ENCODE results near the gene MBNL1. TPM values are rescaled to one million over a fixed set of nuclear protein-coding genes. Genes with fewer than 3 reads are reported as not detected.

MBNL1 gene
- polyA plus RNA-seq, 1 donor from 2014 or later: 12.7 TPM

- Histone ChIP-seq H3K79me2 (replicated peaks; ENCODE audit: insufficient read depth, low read length) (no peaks in the 10 kb centered on the region), H3K9me2 (ENCODE audit: insufficient read depth, low read length) (no peaks in the 10 kb centered on the region), H4K20me1 (ENCODE audit: insufficient read depth) (no peaks in the 10 kb centered on the region), H3K27me3 (ENCODE audit: insufficient read depth, low read depth, low read length) (no peaks in the 10 kb centered on the region), H3K4me3 (ENCODE audit: low read length) (no peak overlapping the region), H3K27ac (ENCODE audit: low read length) (no peak overlapping the region), H3F3A (ENCODE audit: insufficient read depth, low read length, poor library complexity, severe bottlenecking) (no peaks in the 10 kb centered on the region), H3K4me2 (ENCODE audit: low read length) (no peak overlapping the region), H3K9ac (ENCODE audit: low read length) (no peak overlapping the region), H2AFZ (ENCODE audit: low read depth, low read length) (no peak overlapping the region), H3K9me3 (ENCODE audit: low read length) (no peaks in the 10 kb centered on the region), H3K36me3 (ENCODE audit: insufficient read depth, low read length) (no peaks in the 10 kb centered on the region)
- TF ChIP-seq SMC3 (conservative IDR thresholded peaks at IDR 0.05; ENCODE audit: poor library complexity): no peak
- TF ChIP-seq TAF1 (IDR thresholded peaks at IDR 0.05; ENCODE audit: low read depth): no peak
Observed at GRCh38 chr3:152491922-152492321, 223.2 kb downstream of the MBNL1 start.

GRCh38 chr3:152496286-152496685 is 227.6 kb downstream of the MBNL1 start:
- no peak overlapping the region for H2AFZ ChIP-seq (ENCODE audit: low read depth, low read length)
- TF ChIP-seq EZH2 (IDR thresholded peaks at IDR 0.05; ENCODE audit: borderline replicate concordance, insufficient read depth, low read length, poor library complexity, severe bottlenecking) (no peak), CTCF (IDR thresholded peaks at IDR 0.05; ENCODE audit: poor library complexity, severe bottlenecking) (no peak), RAD21 (conservative IDR thresholded peaks at IDR 0.05) (no peak), SMC3 (conservative IDR thresholded peaks at IDR 0.05; ENCODE audit: poor library complexity) (no peak), EP300 (conservative IDR thresholded peaks at IDR 0.05; ENCODE audit: poor library complexity, severe bottlenecking) (no peak), POLR2AphosphoS5 (IDR thresholded peaks at IDR 0.05) (no peak), TAF1 (IDR thresholded peaks at IDR 0.05; ENCODE audit: low read depth) (no peak), MXI1 (conservative IDR thresholded peaks at IDR 0.05; ENCODE audit: poor library complexity, severe bottlenecking) (no peak), REST (IDR thresholded peaks at IDR 0.05; ENCODE audit: borderline replicate concordance) (no peak)
- H3K9ac ChIP-seq (ENCODE audit: low read length): no peak overlapping the region
- H3K4me3 ChIP-seq (ENCODE audit: low read length): no peak overlapping the region
- no peaks in the 10 kb centered on the region for H3F3A ChIP-seq (ENCODE audit: insufficient read depth, low read length, poor library complexity, severe bottlenecking)
- H3K27ac ChIP-seq (ENCODE audit: low read length): no peak overlapping the region
- no peaks in the 10 kb centered on the region for H4K20me1 ChIP-seq (ENCODE audit: insufficient read depth)
- H3K36me3 ChIP-seq (ENCODE audit: insufficient read depth, low read length): no peaks in the 10 kb centered on the region
- no peaks in the 10 kb centered on the region for H3K27me3 ChIP-seq (ENCODE audit: insufficient read depth, low read depth, low read length)
- no peaks in the 10 kb centered on the region for H3K9me3 ChIP-seq (ENCODE audit: low read length)
- H3K4me2 ChIP-seq (ENCODE audit: low read length): no peak overlapping the region
- no peaks in the 10 kb centered on the region for H3K9me2 ChIP-seq (ENCODE audit: insufficient read depth, low read length)
- no peaks in the 10 kb centered on the region for H3K79me2 ChIP-seq (replicated peaks; ENCODE audit: insufficient read depth, low read length)

- no peak overlapping the region for H2AFZ ChIP-seq (ENCODE audit: low read depth, low read length)
- no peaks in the 10 kb centered on the region for H3K36me3 ChIP-seq (ENCODE audit: insufficient read depth, low read length)
- no peak overlapping the region for H3K4me3 ChIP-seq (ENCODE audit: low read length)
- no peak overlapping the region for H3K27ac ChIP-seq (ENCODE audit: low read length)
- H3K79me2 ChIP-seq (replicated peaks; ENCODE audit: insufficient read depth, low read length): no peaks in the 10 kb centered on the region
- H3K9ac ChIP-seq (ENCODE audit: low read length): no peak overlapping the region
- no peaks in the 10 kb centered on the region for H4K20me1 ChIP-seq (ENCODE audit: insufficient read depth)
- H3F3A ChIP-seq (ENCODE audit: insufficient read depth, low read length, poor library complexity, severe bottlenecking): no peaks in the 10 kb centered on the region
- no peaks in the 10 kb centered on the region for H3K27me3 ChIP-seq (ENCODE audit: insufficient read depth, low read depth, low read length)
- TF ChIP-seq RAD21 (conservative IDR thresholded peaks at IDR 0.05) (no peak), TAF1 (IDR thresholded peaks at IDR 0.05; ENCODE audit: low read depth) (no peak), EZH2 (IDR thresholded peaks at IDR 0.05; ENCODE audit: borderline replicate concordance, insufficient read depth, low read length, poor library complexity, severe bottlenecking) (no peak), REST (IDR thresholded peaks at IDR 0.05; ENCODE audit: borderline replicate concordance) (no peak), EP300 (conservative IDR thresholded peaks at IDR 0.05; ENCODE audit: poor library complexity, severe bottlenecking) (no peak), SMC3 (conservative IDR thresholded peaks at IDR 0.05; ENCODE audit: poor library complexity) (no peak), MXI1 (conservative IDR thresholded peaks at IDR 0.05; ENCODE audit: poor library complexity, severe bottlenecking) (no peak), CTCF (IDR thresholded peaks at IDR 0.05; ENCODE audit: poor library complexity, severe bottlenecking) (no peak), POLR2AphosphoS5 (IDR thresholded peaks at IDR 0.05) (no peak)
- no peak overlapping the region for H3K4me2 ChIP-seq (ENCODE audit: low read length)
- H3K9me2 ChIP-seq (ENCODE audit: insufficient read depth, low read length): no peaks in the 10 kb centered on the region
- no peaks in the 10 kb centered on the region for H3K9me3 ChIP-seq (ENCODE audit: low read length)
Observed at GRCh38 chr3:152496716-152497115, 228.0 kb downstream of the MBNL1 start.

All from neural cell (in vitro differentiated cells).